NCI-H1417 treated with DMSO at 0.1 percent for 48 hours (cell line): ENCODE measurements around the gene GPR15LG.

Experiments used
- DNase-seq: peaks from one replicate; lab custom pipeline; 2025; lab: John Stamatoyannopoulos, UW

Gene GPR15LG

DNA sequence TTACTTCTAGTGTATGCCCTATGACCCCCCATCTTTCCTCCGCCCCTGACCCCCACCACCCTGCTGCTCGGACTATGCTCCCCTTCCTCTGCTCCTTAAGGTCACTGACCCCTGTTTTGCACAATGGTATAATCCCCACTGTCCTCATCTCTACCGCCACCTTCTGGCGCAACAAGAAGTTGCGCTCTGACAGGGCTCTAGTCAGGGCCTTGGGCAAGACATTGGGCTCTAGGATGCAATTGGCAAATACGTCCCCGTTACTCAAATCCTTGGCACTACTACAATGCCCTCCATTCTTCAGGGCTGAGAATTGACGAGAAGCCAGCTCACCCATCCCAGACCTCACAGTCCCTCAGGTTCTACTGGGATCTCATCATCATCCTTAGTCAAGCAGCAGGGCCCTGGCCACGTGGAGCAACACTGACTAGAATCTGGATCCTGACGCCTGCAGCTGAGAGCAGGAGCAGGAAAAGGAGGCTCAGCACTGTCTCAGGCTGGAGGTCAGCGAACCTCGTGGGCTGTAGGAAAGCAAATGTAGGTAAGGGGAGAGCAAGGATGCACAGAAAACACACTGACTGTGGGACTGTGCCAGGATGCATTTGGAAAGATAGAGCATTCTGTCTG is 41.1 kb downstream of the GPR15LG start:
- DNase-seq: no peak

GRCh38 chr10:84216834-84217233 is 43.2 kb downstream of the GPR15LG start:
- no peak for DNase-seq

GRCh38 chr10:84217746-84218145 is 44.1 kb downstream of the GPR15LG start:
- no peak for DNase-seq

DNA sequence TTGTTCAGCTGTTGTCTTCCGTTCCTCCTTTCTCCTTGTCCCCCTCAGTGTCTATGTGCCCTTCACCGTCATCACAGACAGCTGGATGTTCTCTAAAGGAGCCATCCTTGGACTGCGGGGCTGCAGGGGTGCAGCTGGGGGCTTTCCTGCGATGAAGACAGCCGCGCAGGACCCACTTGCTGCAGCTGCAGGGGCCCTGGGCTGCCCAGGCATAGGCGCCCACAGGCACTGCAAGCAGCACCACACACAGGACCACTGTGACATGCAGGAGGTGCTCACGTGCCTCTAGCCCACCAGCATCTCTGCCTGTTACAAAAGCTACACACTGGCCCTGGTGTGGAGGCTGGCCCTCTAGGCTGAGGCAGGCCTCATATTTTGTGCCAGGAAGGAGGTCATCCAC is 48.3 kb downstream of the GPR15LG start:
- no peak for DNase-seq

- no peak for DNase-seq
Observed at GRCh38 chr10:84224411-84225028, 50.9 kb downstream of the GPR15LG start.

GRCh38 chr10:84225427-84226173 is 52.0 kb downstream of the GPR15LG start, which contains the start of gene LRIT2:
Gene LRIT2 (minus strand): TSS chr10:84225544. CDS start chr10:84225520, 24 bp downstream.
- DNase-seq: no peak

- DNase-seq: no peak
Observed at GRCh38 chr10:84226616-84227015, 53.0 kb downstream of the GPR15LG start.

GRCh38 chr10:84227810-84228209 is 54.2 kb downstream of the GPR15LG start:
- no peak for DNase-seq

- no peak for DNase-seq
Observed at GRCh38 chr10:84230359-84230758, 56.8 kb downstream of the GPR15LG start.

GRCh38 chr10:84232376-84232775 is 58.8 kb downstream of the GPR15LG start:
- no peak for DNase-seq

GRCh38 chr10:84233940-84234339 is 60.3 kb downstream of the GPR15LG start:
- DNase-seq: no peak

- DNase-seq: no peak
Observed at GRCh38 chr10:84234479-84234878, 60.9 kb downstream of the GPR15LG start.
